AG10803 (cell line): ENCODE measurements around the gene NF2.

ENCODE experiments used
- DNase-seq: peaks from one replicate; pipeline ENCODE4 v3.0.0; 2010; ENCODE audit warnings: low read depth
- H3K4me3 ChIP-seq: 2 replicates; pipeline ENCODE4 v1.5.1; 2011; ENCODE audit warnings: mild to moderate bottlenecking, low read length, control low read depth
- TF ChIP-seq, protein P1 (sequence below): conservative IDR thresholded peaks from 2 replicates; pipeline ENCODE4 v1.5.1; 2011; ENCODE audit warnings: mild to moderate bottlenecking, low read length, control low read depth, inconsistent platforms

NF2 gene

DNA sequence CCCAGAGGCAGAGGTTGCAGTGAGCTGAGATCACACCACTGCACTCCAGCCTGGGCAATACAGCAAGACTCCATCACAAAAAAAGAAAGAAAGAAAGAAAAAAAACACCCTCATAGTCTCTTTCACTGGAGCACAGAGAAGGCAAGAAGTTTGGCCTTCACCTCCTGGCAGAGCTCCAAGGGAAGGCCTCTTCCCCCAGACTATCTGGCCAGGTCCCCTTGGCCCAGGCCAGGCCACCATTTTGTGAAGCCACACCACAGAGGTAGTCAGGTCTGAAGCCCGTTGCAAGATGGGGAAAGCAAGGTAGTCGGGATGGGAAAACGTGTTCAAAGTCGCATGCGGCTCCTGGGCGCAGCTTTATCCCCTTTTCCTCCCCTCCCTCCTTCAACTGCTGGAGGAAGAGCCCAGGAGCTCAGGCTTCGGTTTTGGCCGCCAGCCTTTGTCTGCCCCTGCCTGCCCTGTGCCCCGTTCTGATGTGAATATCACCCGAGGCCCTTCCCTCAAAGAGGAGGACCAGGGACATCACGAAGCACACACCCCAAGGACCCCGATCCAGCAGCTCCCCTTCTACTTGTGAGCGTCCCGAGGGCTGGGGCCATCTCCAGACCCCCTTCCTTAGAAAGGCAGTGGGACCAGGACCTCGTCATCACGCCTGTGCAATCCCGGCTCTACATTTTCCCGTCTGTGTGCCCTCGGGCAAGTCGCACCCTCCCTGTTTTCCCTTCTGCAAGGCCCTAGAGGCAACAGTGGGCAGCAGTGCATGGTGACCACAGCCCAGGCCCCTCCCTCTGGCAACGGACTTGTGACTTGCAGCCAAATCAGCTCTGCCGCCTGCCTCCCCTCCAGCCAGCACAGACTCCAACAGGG, 134.1 kb downstream of the NF2 start:
- H3K4me3 ChIP-seq: no peak overlapping the region
- TF ChIP-seq, protein P1, sequence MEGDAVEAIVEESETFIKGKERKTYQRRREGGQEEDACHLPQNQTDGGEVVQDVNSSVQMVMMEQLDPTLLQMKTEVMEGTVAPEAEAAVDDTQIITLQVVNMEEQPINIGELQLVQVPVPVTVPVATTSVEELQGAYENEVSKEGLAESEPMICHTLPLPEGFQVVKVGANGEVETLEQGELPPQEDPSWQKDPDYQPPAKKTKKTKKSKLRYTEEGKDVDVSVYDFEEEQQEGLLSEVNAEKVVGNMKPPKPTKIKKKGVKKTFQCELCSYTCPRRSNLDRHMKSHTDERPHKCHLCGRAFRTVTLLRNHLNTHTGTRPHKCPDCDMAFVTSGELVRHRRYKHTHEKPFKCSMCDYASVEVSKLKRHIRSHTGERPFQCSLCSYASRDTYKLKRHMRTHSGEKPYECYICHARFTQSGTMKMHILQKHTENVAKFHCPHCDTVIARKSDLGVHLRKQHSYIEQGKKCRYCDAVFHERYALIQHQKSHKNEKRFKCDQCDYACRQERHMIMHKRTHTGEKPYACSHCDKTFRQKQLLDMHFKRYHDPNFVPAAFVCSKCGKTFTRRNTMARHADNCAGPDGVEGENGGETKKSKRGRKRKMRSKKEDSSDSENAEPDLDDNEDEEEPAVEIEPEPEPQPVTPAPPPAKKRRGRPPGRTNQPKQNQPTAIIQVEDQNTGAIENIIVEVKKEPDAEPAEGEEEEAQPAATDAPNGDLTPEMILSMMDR: no peak
- no peak for DNase-seq

- TF ChIP-seq, protein P1: no peak
- DNase-seq: no peak
- no peak overlapping the region for H3K4me3 ChIP-seq
Measured at GRCh38 chr22:29738118-29738815, 134.8 kb downstream of the NF2 start.

DNA sequence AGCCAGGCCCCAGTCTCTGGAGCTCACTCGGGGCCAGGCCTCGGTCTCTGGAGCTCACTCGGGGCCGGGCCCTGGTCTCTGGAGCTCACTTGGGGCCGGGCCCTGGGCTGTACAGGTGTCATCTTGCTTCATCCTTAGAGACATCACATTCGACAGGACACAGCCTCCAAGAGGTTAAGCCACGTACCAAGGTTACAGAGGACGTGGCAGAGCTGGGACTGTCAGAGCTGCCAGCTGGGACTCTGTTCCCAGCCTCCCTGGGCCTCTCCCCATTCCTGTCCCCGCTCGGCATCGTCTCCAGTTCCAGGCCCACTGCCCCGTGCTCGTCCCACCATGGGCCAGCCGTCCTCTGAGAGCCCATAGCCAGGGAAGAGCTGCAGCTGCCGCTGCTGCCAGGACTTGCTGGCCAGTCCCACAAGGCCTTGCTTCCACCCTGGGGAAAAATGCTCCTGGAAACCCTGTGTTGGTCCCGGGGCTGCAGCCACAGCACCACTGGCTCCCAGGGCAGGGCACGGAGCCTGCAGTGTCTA, 136.0 kb downstream of the NF2 start:
- TF ChIP-seq, protein P1: no peak
- DNase-seq: no peak
- no peak overlapping the region for H3K4me3 ChIP-seq

- no peak overlapping the region for H3K4me3 ChIP-seq
- TF ChIP-seq, protein P1: no peak
- no peak for DNase-seq
Measured at GRCh38 chr22:29740216-29740615, 136.8 kb downstream of the NF2 start.

- H3K4me3 ChIP-seq: no peak overlapping the region
- no peak for DNase-seq
- TF ChIP-seq, protein P1: no peak
Measured at GRCh38 chr22:29741926-29742325, 138.5 kb downstream of the NF2 start.

DNA sequence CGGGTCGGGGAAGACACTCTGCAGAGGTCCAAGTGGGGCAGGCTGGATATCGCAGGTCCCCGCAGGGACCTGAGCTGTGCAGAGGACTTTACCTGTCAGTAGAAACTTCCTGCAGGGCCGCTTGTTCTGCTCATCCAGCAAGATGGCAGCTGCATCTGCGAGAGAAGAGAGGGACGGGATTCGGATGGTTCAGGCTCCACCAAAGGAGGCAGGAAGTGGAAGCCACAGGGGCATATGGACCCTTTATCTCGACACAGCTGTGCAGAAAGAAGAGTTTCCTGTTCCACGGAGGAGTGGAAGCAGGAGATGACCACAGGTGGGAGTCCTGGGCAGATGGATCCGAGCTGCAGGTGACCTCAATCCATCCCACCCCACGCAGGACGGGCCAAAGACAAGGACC, 138.9 kb downstream of the NF2 start:
- DNase-seq: no peak
- TF ChIP-seq, protein P1: no peak
- no peak overlapping the region for H3K4me3 ChIP-seq
